ENCODE results near the gene TAP1. TPM values are rescaled to one million over a fixed set of nuclear protein-coding genes. Genes with fewer than 3 reads are reported as not detected.
A peak's percentile ranks its signal among the peaks of the same experiment; 100 is the strongest.

Gene TAP1
- total and polyA plus RNA-seq, 9 of the 15 experiments (the other 6 are each of a cell fraction or from before 2014, with no cell fraction given): 1.3 to 6.0 (median 4.2) TPM

- H3K27ac ChIP-seq (ENCODE audit: extremely low read depth, low read depth, low read length): no peak overlapping the region
- no peaks in the 10 kb centered on the region for H3K36me3 ChIP-seq (ENCODE audit: control insufficient read depth, insufficient read depth, low read length)
- BruUV-seq (replicated peaks): no TSS peak
- H3K9ac ChIP-seq (ENCODE audit: insufficient read depth in 1 of 2, low read depth in 2 of 2, low read length in 2 of 2): no peak overlapping the region
- no peaks in the 10 kb centered on the region for H3K4me1 ChIP-seq (replicated peaks in 1 of 2; ENCODE audit: control insufficient read depth in 2 of 2, insufficient read depth in 2 of 2, low read length in 2 of 2)
- no peaks in the 10 kb centered on the region for H3K9me1 ChIP-seq (ENCODE audit: control insufficient read depth, insufficient read depth, low read length)
- no peaks in the 10 kb centered on the region for H3K79me2 ChIP-seq (ENCODE audit: control insufficient read depth, insufficient read depth, low read length)
- H2AFZ ChIP-seq (ENCODE audit: low read depth, low read length): no peak overlapping the region
- ChIA-PET POLR2A (interaction anchor here (0.7 to 4.5 kb wide), 6 partner anchors 13 to 426 kb away, joined by 3 to 17 read pairs (median 12); partner anchors contain the start of genes PSMB9, TAP1 and TAP2), CTCF (ENCODE audit: low intra/inter-chr PET ratio) (interaction anchor here (0.6 to 3.8 kb wide), 9 partner anchors 28 to 1659 kb away, joined by 3 to 66 read pairs (median 13); partner anchors contain the start of gene TAP2)
- H3K4me3 ChIP-seq: no peak overlapping the region
- in situ Hi-C loops (cut with MboI) (no loop called here), intact Hi-C loops (cut with micrococcal nuclease) (loop anchor here (5.0 kb wide), 3 partner anchors 40 to 165 kb away; no protein-coding TSS in a partner anchor)
- no peak overlapping the region for H3K4me2 ChIP-seq (ENCODE audit: insufficient read depth, low read length)
- 3% methylated on average over 3 of the region's 3 CpGs for WGBS (ENCODE audit: insufficient coverage, low coverage, missing lambda C conversion rate)
- FAIRE-seq: no peak
- H3K9me3 ChIP-seq (replicated peaks; ENCODE audit: control insufficient read depth, insufficient read depth, low read depth, low read length): no peaks in the 10 kb centered on the region
- ATAC-seq: peak; percentile 60
- peaks cover 15 to 18% of the 10 kb centered on the region in 2 experiments; a peak in 4 of 5 replicates for H3K27me3 ChIP-seq (ENCODE audit: control insufficient read depth in 2 of 2, insufficient read depth in 2 of 2, low read length in 2 of 2)
- TF ChIP-seq ZNF644 (tag; IDR thresholded peaks at IDR 0.05; ENCODE audit: low read depth): no peak
- TF ChIP-seq ZBTB1 (CRISPR knock-in tag; IDR thresholded peaks at IDR 0.05; ENCODE audit: borderline replicate concordance, low read depth): no peak
- TF ChIP-seq ZKSCAN8 (CRISPR knock-in tag; IDR thresholded peaks at IDR 0.05): no peak
- no peak for TF ChIP-seq ARID1B (IDR thresholded peaks at IDR 0.05)
- no peak for TF ChIP-seq ZNF436 (CRISPR knock-in tag; IDR thresholded peaks at IDR 0.05)
- TF ChIP-seq ZNF586 (CRISPR knock-in tag; conservative IDR thresholded peaks at IDR 0.05): no peak
- no peak for TF ChIP-seq PKNOX1 (IDR thresholded peaks at IDR 0.05)
- no peak for TF ChIP-seq ZNF561 (CRISPR knock-in tag; conservative IDR thresholded peaks at IDR 0.05)
- TF ChIP-seq NKRF (IDR thresholded peaks at IDR 0.05; ENCODE audit: borderline replicate concordance): no peak
- no peak for TF ChIP-seq PHB (CRISPR knock-in tag; IDR thresholded peaks at IDR 0.05)
- TF ChIP-seq AFF4 (CRISPR knock-in tag; IDR thresholded peaks at IDR 0.05): no peak
- TF ChIP-seq MCM7 (IDR thresholded peaks at IDR 0.05): no peak
- H4K20me1 ChIP-seq (replicated peaks; ENCODE audit: control insufficient read depth, insufficient read depth, low read length): no peaks in the 10 kb centered on the region
- no peak for DNase-seq (ENCODE audit: extremely low read depth in 1 of 4, low spot score in 3 of 4)
Observed at GRCh38 chr6:32867022-32867477, 13.5 kb upstream of the TAP1 start.

Data from K562 (cell line).